GM20000 (cell line): ENCODE data around the gene MIOX.
"Not testable (repeated sequence)": the region's sequence is repeated elsewhere in the genome, so short reads cannot be mapped to it uniquely, and the experiment has no call there.

Experiments used
- DNase-seq: peaks from one replicate; pipeline ENCODE4 v3.0.0; 2012; ENCODE audit warnings: low spot score
- CTCF ChIP-seq: IDR thresholded peaks from 2 replicates; pipeline ENCODE4 v1.5.1; 2012; ENCODE audit warnings: mild to moderate bottlenecking, control low read depth; ENCODE audit errors: extremely low read depth, missing control alignments

MIOX gene

GRCh38 chr22:50530580-50530876, 43.9 kb downstream of the MIOX start:
- no peak for TF ChIP-seq CTCF
- no peak for DNase-seq

- TF ChIP-seq CTCF, result no peak
Measured at GRCh38 chr22:50530877-50531545, 44.4 kb downstream of the MIOX start.

GRCh38 chr22:50531546-50531961, 44.9 kb downstream of the MIOX start:
- DNase-seq, result peak; percentile 81
- no peak for TF ChIP-seq CTCF

More at GRCh38 chr22:50530877-50531545, 44.4 kb downstream of the MIOX start:
- peak; percentile 84 for DNase-seq

- no peak for TF ChIP-seq CTCF
- no peak for DNase-seq
Measured at GRCh38 chr22:50531962-50532674, 45.5 kb downstream of the MIOX start.

GRCh38 chr22:50532824-50533796, 46.5 kb downstream of the MIOX start:
- DNase-seq, result no peak
- TF ChIP-seq CTCF, result no peak

GRCh38 chr22:50533856-50534711, 47.4 kb downstream of the MIOX start:
- not testable (repeated sequence) for DNase-seq

- no peak for DNase-seq
- no peak for TF ChIP-seq CTCF
Measured at GRCh38 chr22:50535113-50535512, 48.5 kb downstream of the MIOX start.
